T-helper 2 cell treated with Interferon-gamma antibody and Interleukin-4, amounts not matched to agents 100 ng/mL and 5 ng/mL, for 36 hours (primary cell): ENCODE results near the gene PLPP3. TPM values are rescaled to one million over a fixed set of nuclear protein-coding genes. Genes with fewer than 3 reads are reported as not detected.
"Not testable (repeated sequence)": the region's sequence is repeated elsewhere in the genome, so short reads cannot be mapped to it uniquely, and the experiment has no call there.

Experiments
- intact Hi-C: fragments of 100-400 bp; cut with micrococcal nuclease; formaldehyde crosslinking; loops from one replicate; pipeline ENCODE4 v1.15.1; 2023
- total RNA-seq: library from RNA; stranded (reverse); gene quantifications from 2 replicates; pipeline ENCODE4 v1.2.3, GENCODE V29; 2022

PLPP3 gene
- total RNA-seq, result not detected in 2 replicates

GRCh38 chr1:56578963-56579875, at the start of gene PLPP3:
PLPP3 (minus strand) TSS chr1:56579563; CDS start chr1:56579016, 547 bp downstream.
- intact Hi-C loops, result no loop called here

DNA sequence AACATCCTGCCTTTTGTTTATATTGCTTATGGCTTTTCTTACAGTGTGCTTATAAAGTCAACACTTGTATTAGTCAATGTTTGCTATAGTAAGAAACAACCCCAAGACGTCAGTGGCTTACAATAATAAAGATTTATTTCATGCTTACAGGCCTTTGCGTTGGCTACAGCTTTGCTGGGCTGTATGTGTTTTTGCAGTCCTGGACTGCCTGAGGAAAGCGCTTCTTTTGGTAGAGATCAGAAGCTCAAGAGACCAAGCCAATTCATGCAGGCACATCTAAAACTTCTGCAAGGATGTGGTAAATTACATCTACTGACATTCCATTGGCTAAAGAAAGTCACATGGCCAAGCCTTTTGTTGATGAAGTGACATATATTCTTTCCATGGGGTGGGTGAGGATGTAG, 48.3 kb upstream of the PLPP3 start:
- intact Hi-C loops, result no loop called here

GRCh38 chr1:56627019-56627635, 47.8 kb upstream of the PLPP3 start:
- intact Hi-C loops, result no loop called here

- intact Hi-C loops, result no loop called here
Observed at GRCh38 chr1:56626546-56626945, 47.2 kb upstream of the PLPP3 start.

DNA sequence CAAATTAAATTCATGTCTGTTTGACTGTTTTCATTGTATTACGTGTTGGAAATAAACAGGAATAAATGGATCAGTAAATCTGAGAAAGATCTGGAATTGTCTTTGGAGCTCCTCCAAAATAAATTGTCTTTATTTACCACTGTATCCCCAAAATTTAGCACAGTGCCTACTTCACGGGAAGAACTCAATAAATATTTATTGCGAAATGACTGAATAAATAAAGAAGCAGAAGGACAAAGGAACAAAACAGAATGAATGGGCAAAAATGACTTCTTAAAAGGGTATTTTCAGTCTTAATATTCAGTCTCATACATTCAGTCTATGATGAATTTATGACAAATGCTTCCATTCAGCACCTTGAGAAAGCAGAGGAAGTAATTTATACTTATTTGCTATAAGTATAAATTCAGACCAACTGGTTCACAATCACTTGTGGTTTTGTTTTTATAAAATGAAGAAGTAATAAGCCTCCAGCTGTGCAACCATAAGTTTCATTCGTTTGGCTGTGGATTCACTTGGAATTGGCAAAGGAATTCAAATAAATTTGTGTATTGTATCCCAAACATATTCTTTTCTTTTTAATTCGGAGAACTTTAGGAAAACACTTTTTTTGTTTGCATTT, 46.6 kb upstream of the PLPP3 start:
- intact Hi-C loops, result no loop called here

GRCh38 chr1:56617141-56617540, 37.8 kb upstream of the PLPP3 start:
- intact Hi-C loops, result no loop called here

DNA sequence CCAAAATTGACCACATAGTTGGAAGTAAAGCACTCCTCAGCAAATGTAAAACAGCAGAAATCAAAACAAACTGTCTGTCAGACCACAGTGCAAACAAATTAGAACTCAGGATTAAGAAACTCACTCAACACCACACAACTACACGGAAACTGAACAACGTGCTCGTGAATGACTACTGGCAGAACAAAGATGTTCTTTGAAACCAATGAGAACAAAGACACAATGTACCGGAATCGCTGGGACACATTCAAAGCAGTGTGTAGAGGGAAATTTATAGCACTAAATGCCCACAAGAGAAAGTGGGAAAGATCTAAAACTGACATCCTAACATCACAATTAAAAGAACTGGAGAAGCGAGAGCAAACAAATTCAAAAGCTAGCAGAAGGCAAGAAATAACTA, 31.4 kb upstream of the PLPP3 start:
- intact Hi-C loops, result not testable (repeated sequence)

GRCh38 chr1:56610097-56610496, 30.7 kb upstream of the PLPP3 start:
- intact Hi-C loops, result not testable (repeated sequence)

- intact Hi-C loops, result not testable (repeated sequence)
Observed at GRCh38 chr1:56595397-56596191, 16.2 kb upstream of the PLPP3 start.

DNA sequence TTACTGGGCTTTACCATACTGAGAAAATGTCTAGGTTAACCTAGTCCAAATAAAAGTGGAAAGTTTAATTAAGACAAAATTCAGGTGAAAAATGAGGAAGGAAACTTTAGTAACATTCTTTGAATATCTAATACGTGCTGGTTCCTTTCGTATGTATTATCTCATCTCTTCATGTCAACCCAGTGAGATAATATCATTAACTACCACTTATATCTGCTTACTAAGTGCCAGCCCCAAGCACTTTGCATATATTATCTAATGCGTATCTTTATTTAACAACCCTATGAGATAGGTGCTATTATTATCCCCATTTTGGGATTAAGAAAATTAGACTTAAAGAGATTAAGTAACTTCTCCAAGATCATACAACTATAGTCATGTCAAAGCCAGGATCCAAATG, 12.5 kb upstream of the PLPP3 start:
- intact Hi-C loops, result no loop called here

DNA sequence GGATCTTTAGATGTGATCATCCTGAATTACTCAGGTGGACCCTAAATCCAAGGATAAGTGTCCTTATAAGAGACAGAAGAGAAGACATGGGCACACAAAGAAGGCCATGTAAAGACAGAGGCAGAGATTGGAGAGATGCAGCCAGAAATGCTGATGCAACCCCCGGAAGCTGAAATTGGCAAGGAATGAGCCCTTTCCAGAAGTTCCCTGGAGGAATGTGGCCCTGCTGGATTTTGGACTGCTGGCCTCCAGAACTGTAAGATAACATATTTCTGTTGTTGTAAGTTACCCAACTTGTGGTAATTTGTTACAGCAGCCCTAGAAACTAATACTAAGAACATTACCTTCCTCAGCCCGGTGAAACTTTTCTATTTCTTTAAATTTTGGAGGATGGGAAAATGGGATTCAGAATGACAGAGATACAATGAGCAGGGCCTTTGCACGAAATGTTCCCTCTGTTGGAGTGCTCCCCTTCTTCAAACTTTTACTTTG, 11.2 kb upstream of the PLPP3 start:
- intact Hi-C loops, result no loop called here

GRCh38 chr1:56589369-56589768, 10.0 kb upstream of the PLPP3 start:
- intact Hi-C loops, result loop anchor here (10.0 kb wide), 2 partner anchors 1215 to 1315 kb away; no protein-coding TSS in a partner anchor

- intact Hi-C loops, result loop anchor here (10.0 kb wide), 2 partner anchors 1212 to 1312 kb away; no protein-coding TSS in a partner anchor
Observed at GRCh38 chr1:56586502-56586901, 7.1 kb upstream of the PLPP3 start.

- intact Hi-C loops, result loop anchor here (10.0 kb wide), 2 partner anchors 1211 to 1311 kb away; no protein-coding TSS in a partner anchor
Observed at GRCh38 chr1:56585985-56586384, 6.6 kb upstream of the PLPP3 start.

GRCh38 chr1:56584910-56585528, 5.7 kb upstream of the PLPP3 start:
- intact Hi-C loops, result loop anchor here (10.0 kb wide), 2 partner anchors 1210 to 1310 kb away; no protein-coding TSS in a partner anchor

DNA sequence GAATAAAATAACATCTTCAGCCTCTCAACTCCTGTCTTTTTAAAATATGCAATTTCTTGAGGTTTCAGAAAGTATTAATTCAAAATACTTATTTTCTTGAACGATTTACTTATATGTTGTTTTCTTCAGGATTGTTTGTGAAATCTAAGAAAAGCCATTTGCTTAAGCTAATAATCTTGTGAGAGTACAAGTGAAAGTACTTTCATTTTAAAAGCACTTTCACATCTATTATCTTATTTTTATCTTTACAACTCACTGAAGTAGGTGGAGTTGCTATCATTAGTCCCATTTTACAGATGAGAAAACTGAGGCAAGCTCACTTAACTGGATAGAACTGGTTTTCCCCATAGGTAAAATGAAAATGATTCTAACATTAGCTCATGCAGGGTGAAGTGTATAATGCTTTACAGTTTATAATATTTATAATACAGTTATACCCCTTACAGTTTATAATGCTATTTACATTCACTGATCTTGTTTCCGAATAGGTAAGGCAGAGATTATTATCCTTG, 4.7 kb upstream of the PLPP3 start:
- intact Hi-C loops, result loop anchor here (10.0 kb wide), 2 partner anchors 1209 to 1309 kb away; no protein-coding TSS in a partner anchor

- intact Hi-C loops, result loop anchor here (10.0 kb wide), 2 partner anchors 1206 to 1306 kb away; no protein-coding TSS in a partner anchor
Observed at GRCh38 chr1:56580771-56581170, 1.4 kb upstream of the PLPP3 start.

DNA sequence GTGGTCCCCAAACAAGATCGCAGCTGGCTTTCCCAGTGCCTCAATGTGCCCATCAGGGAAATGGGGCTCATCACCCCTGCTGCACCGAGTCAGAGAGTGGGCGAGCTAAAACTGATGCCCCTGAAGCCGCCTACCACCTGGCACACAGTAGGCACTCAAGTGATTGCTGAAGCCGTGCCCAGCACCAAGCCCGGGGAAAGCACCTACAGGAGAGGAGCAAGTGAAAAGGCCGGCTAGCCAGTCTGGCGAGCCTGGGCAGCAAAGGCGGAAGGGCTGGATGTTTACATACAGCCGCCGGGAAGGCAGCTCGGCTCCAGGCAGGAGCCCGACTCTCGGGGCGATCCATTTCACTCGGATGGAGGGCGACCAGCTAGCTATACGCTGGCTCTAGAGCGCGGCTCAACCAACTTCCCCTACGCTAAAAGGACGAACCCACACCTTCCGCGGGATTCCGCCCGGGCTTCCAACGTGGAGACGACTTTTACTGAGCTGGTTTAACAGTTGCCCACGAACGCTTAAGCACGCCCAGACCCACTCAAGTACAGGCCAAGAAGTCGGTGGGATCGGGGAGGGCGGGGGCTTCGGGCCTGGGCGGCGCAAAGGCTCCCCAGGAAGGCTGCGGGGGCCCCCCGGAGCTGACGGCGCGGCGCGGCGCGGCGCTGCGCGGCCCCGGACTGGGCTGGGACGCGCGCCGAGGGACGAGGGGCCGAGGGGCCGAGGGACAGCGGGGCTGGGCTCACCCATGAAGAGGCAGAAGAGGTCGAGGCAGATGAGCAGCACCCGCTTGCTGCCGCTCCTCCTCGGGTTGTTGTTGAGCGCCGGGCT, 1.0 kb downstream of the PLPP3 start:
- intact Hi-C loops, result no loop called here
